NCI-H1417 treated with DMSO at 0.1 percent for 48 hours (cell line): ENCODE results near the gene OBSCN.

Experiments
- DNase-seq: peaks from one replicate; lab custom pipeline; 2025; lab: John Stamatoyannopoulos, UW

OBSCN gene

GRCh38 chr1:228368801-228369607, 161.2 kb downstream of the OBSCN start:
- no peak for DNase-seq

GRCh38 chr1:228369608-228370438, 162.0 kb downstream of the OBSCN start:
- no peak for DNase-seq

- no peak for DNase-seq
These were observed 162.6 kb downstream of the OBSCN start for GRCh38 chr1:228370439-228370940.

- DNase-seq: no peak
These were observed 163.3 kb downstream of the OBSCN start for GRCh38 chr1:228370941-228371740.

- DNase-seq: no peak
These were observed 163.9 kb downstream of the OBSCN start for GRCh38 chr1:228371741-228372182.

- no peak for DNase-seq
These were observed 164.5 kb downstream of the OBSCN start for GRCh38 chr1:228372183-228373003.

- no peak for DNase-seq
These were observed 165.3 kb downstream of the OBSCN start for GRCh38 chr1:228373004-228373680.

- DNase-seq: no peak
These were observed 166.1 kb downstream of the OBSCN start for GRCh38 chr1:228373681-228374571.

GRCh38 chr1:228374711-228375577, 167.1 kb downstream of the OBSCN start:
- no peak for DNase-seq

- DNase-seq: no peak
These were observed 167.9 kb downstream of the OBSCN start for GRCh38 chr1:228375578-228376261.

GRCh38 chr1:228376262-228376628, 168.4 kb downstream of the OBSCN start:
- no peak for DNase-seq

- no peak for DNase-seq
These were observed 169.1 kb downstream of the OBSCN start for GRCh38 chr1:228376651-228377631.

- no peak for DNase-seq
These were observed 169.8 kb downstream of the OBSCN start for GRCh38 chr1:228377664-228378089.

- no peak for DNase-seq
These were observed 170.4 kb downstream of the OBSCN start for GRCh38 chr1:228378090-228378872.

GRCh38 chr1:228378873-228379460, 171.1 kb downstream of the OBSCN start:
- DNase-seq: no peak

GRCh38 chr1:228379666-228380065, 171.8 kb downstream of the OBSCN start:
- no peak for DNase-seq
